ENCODE results near the gene PCDHB16.
"Not testable (repeated sequence)": the region's sequence is repeated elsewhere in the genome, so short reads cannot be mapped to it uniquely, and the experiment has no call there.

The PCDHB16 gene

GRCh38 chr5:141182248-141182647 lies at the start of gene PCDHB16:
TSS of gene PCDHB16 (plus strand) at chr5:141182387. CDS start at chr5:141182560, 173 bp downstream.
- no peak for DNase-seq

GRCh38 chr5:141135030-141135717 lies 47.0 kb upstream of the PCDHB16 start, which contains the start of gene PCDHB5:
TSS of gene PCDHB5 (plus strand) at chr5:141135206. CDS start at chr5:141135435, 229 bp downstream.
- DNase-seq, result no peak

- DNase-seq, result no peak
Observed at GRCh38 chr5:141135718-141136266, 46.4 kb upstream of the PCDHB16 start.

- DNase-seq, result not testable (repeated sequence)
Observed at GRCh38 chr5:141137346-141137745, 44.8 kb upstream of the PCDHB16 start.

- no peak for DNase-seq
Observed at GRCh38 chr5:141149812-141150211, 32.4 kb upstream of the PCDHB16 start, which contains the start of gene PCDHB6. TSS of gene PCDHB6 (plus strand) at chr5:141150057. CDS start at chr5:141150258, 201 bp downstream.

GRCh38 chr5:141150224-141150992 lies 31.8 kb upstream of the PCDHB16 start:
- DNase-seq, result no peak

GRCh38 chr5:141150993-141151325 lies 31.2 kb upstream of the PCDHB16 start:
- no peak for DNase-seq

- DNase-seq, result not testable (repeated sequence)
Observed at GRCh38 chr5:141151632-141152031, 30.6 kb upstream of the PCDHB16 start.

- not testable (repeated sequence) for DNase-seq
Observed at GRCh38 chr5:141152096-141152495, 30.1 kb upstream of the PCDHB16 start.

- DNase-seq, result no peak
Observed at GRCh38 chr5:141155540-141156374, 26.4 kb upstream of the PCDHB16 start.

- DNase-seq, result not testable (repeated sequence)
Observed at GRCh38 chr5:141157356-141157755, 24.8 kb upstream of the PCDHB16 start.

- not testable (repeated sequence) for DNase-seq
Observed at GRCh38 chr5:141157901-141158300, 24.3 kb upstream of the PCDHB16 start.

GRCh38 chr5:141172381-141173204 lies 9.6 kb upstream of the PCDHB16 start, which contains the start of gene PCDHB7:
TSS of gene PCDHB7 (plus strand) at chr5:141172644. CDS start at chr5:141172836, 192 bp downstream.
- no peak for DNase-seq

- not testable (repeated sequence) for DNase-seq
Observed at GRCh38 chr5:141174291-141175104, 7.7 kb upstream of the PCDHB16 start.

- no peak for DNase-seq
Observed at GRCh38 chr5:141175933-141176332, 6.3 kb upstream of the PCDHB16 start.

- not testable (repeated sequence) for DNase-seq
Observed at GRCh38 chr5:141177577-141178191, 4.5 kb upstream of the PCDHB16 start, which contains the start of gene PCDHB8. TSS of gene PCDHB8 (plus strand) at chr5:141177790. CDS start at chr5:141178035, 245 bp downstream.

GRCh38 chr5:141179371-141179770 lies 2.8 kb upstream of the PCDHB16 start:
- DNase-seq, result not testable (repeated sequence)

- DNase-seq, result not testable (repeated sequence)
Observed at GRCh38 chr5:141179876-141180275, 2.3 kb upstream of the PCDHB16 start.

GRCh38 chr5:141180313-141180712 lies 1.9 kb upstream of the PCDHB16 start:
- no peak for DNase-seq

Measured in CD4-positive, alpha-beta T cell treated with Interferon gamma for 1 hour (primary cell).